ENCODE data around the gene PDP2. TPM values are rescaled to one million over a fixed set of nuclear protein-coding genes. Genes with fewer than 3 reads are reported as not detected.

Gene PDP2
- total RNA-seq, 4 donors from 2014 or later, result 12.3 to 29.9 (median 15.5) TPM

- Histone ChIP-seq H3K27me3 (no peaks in the 10 kb centered on the region), H3K4me1 (peaks cover 0 to 42% (median 11%) of the 10 kb centered on the region in 4 donors), H3K36me3 (peaks cover 0 to 29% (median 0%) of the 10 kb centered on the region in 3 donors), H3K9me3 (no peaks in the 10 kb centered on the region), H3K27ac (peak overlapping the region in 1 of 4 donors; percentile 88), H3K4me3 (peak overlapping the region in 1 of 4 donors; percentile 77)
- DNase-seq (ENCODE audit: low spot score in 2 of 2), result no peak
- TF ChIP-seq POLR2A (IDR thresholded peaks at IDR 0.05), result no peak
- TF ChIP-seq, protein P1, sequence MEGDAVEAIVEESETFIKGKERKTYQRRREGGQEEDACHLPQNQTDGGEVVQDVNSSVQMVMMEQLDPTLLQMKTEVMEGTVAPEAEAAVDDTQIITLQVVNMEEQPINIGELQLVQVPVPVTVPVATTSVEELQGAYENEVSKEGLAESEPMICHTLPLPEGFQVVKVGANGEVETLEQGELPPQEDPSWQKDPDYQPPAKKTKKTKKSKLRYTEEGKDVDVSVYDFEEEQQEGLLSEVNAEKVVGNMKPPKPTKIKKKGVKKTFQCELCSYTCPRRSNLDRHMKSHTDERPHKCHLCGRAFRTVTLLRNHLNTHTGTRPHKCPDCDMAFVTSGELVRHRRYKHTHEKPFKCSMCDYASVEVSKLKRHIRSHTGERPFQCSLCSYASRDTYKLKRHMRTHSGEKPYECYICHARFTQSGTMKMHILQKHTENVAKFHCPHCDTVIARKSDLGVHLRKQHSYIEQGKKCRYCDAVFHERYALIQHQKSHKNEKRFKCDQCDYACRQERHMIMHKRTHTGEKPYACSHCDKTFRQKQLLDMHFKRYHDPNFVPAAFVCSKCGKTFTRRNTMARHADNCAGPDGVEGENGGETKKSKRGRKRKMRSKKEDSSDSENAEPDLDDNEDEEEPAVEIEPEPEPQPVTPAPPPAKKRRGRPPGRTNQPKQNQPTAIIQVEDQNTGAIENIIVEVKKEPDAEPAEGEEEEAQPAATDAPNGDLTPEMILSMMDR (IDR thresholded peaks at IDR 0.05), result no peak
- TF ChIP-seq EP300 (IDR thresholded peaks at IDR 0.05), result no peak
- 85 to 87% methylated on average over 8 of the region's 8 CpGs for WGBS, 2 donors
Observed at GRCh38 chr16:66881964-66882508, 1.7 kb downstream of the PDP2 start.

DNA sequence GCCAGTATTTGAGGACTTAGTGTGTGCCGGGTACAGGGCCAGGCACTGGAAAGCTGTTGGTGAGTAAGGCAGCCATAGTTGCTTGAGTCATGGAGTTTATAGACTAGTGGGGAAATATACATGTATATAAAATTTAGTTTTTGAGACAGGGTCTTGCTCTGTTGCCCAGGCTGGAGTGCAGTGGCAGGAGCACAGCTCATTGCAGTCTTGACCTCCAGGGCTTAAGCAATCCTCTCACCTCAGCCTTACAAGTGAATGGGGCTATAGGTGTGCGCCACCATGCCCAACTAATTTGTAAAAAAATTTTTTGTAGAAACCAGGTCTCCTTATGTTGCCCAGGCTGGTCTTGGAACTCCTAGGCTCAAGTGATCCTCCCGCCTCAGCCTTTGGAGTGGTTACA lies 2.4 kb downstream of the PDP2 start:
- DNase-seq (ENCODE audit: low spot score in 2 of 2), result no peak
- H3K4me3 ChIP-seq, result no peak overlapping the region
- H3K4me1 ChIP-seq, result peaks cover 0 to 42% (median 11%) of the 10 kb centered on the region in 4 donors
- H3K9me3 ChIP-seq, result no peaks in the 10 kb centered on the region
- 90 to 91% methylated on average over 3 of the region's 3 CpGs for WGBS, 2 donors
- no peaks in the 10 kb centered on the region for H3K27me3 ChIP-seq
- H3K27ac ChIP-seq, result no peak overlapping the region
- H3K36me3 ChIP-seq, result peaks cover 0 to 29% (median 0%) of the 10 kb centered on the region in 3 donors
- no peak for TF ChIP-seq POLR2A (IDR thresholded peaks at IDR 0.05)
- TF ChIP-seq, protein P1 (IDR thresholded peaks at IDR 0.05), result no peak
- no peak for TF ChIP-seq EP300 (IDR thresholded peaks at IDR 0.05)

DNA sequence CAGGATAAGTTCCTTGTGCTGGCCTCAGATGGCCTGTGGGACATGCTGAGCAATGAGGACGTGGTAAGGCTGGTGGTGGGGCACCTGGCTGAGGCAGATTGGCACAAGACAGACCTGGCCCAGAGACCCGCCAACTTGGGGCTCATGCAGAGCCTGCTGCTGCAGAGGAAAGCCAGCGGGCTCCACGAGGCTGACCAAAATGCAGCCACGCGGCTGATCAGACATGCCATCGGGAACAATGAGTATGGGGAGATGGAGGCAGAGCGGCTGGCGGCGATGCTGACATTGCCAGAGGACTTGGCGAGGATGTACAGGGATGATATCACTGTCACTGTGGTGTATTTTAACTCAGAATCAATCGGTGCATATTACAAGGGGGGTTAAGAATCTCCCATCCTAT lies 5.2 kb downstream of the PDP2 start:
- H3K27me3 ChIP-seq, result no peaks in the 10 kb centered on the region
- no peaks in the 10 kb centered on the region for H3K9me3 ChIP-seq
- WGBS, 2 donors, result 86 to 89% methylated on average over 12 of the region's 12 CpGs
- no peak overlapping the region for H3K27ac ChIP-seq
- H3K36me3 ChIP-seq, result peaks cover 0 to 29% (median 0%) of the 10 kb centered on the region in 3 donors
- no peak overlapping the region for H3K4me3 ChIP-seq
- H3K4me1 ChIP-seq, result peaks cover 0 to 36% (median 11%) of the 10 kb centered on the region in 4 donors
- no peak for TF ChIP-seq POLR2A (IDR thresholded peaks at IDR 0.05)
- no peak for TF ChIP-seq EP300 (IDR thresholded peaks at IDR 0.05)
- TF ChIP-seq, protein P1 (IDR thresholded peaks at IDR 0.05), result no peak
- no peak for DNase-seq (ENCODE audit: low spot score in 2 of 2)

DNA sequence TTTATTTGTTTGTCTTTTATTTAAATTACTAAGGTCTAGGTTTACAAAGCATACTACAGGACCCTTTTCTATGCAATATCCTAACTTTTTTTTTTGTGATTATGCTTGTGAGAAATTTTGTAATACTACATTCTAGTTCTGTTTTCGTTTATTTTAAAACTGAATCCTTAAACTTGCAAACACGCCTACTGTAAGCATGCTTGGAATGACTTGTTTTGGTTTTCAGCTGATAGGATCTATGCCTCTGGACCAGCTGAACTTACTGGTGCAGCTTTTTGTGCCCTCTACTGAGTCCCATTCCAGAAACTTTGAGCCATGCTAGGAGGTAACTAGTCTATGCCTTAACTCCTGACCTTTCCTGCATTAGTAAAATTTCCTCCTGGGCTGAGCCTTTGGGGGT lies 6.0 kb downstream of the PDP2 start:
- H3K36me3 ChIP-seq, result peaks cover 0 to 32% (median 0%) of the 10 kb centered on the region in 3 donors
- H3K4me3 ChIP-seq, result no peak overlapping the region
- no peak overlapping the region for H3K27ac ChIP-seq
- no peak for DNase-seq (ENCODE audit: low spot score in 2 of 2)
- no peaks in the 10 kb centered on the region for H3K9me3 ChIP-seq
- TF ChIP-seq, protein P1 (IDR thresholded peaks at IDR 0.05), result no peak
- TF ChIP-seq POLR2A (IDR thresholded peaks at IDR 0.05) (no peak), EP300 (IDR thresholded peaks at IDR 0.05) (no peak)
- peaks cover 0 to 31% (median 6%) of the 10 kb centered on the region in 4 donors for H3K4me1 ChIP-seq
- WGBS, 2 donors, result 64 to 68% methylated on average over 2 of the region's 2 CpGs
- no peaks in the 10 kb centered on the region for H3K27me3 ChIP-seq

DNA sequence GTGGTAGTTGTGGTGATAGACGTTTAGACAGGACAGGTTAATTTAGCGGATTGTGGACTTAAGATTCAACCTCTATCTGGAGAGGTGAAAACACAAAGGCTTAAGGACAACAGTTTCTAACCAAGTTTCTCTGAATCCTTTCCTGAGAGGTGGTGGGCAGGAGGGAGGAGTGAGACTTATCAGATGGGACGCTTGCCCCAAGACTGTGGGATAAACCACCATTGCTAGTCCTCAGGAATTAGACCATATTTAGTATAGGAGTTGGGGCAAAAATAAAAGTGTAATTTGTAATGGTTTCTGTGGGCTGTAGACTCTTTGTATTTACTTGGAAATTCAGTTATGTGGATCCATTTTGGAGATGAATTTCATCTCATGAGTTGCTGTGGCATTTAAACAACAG lies 6.6 kb downstream of the PDP2 start:
- Histone ChIP-seq H3K36me3 (peaks cover 0 to 37% (median 0%) of the 10 kb centered on the region in 3 donors), H3K4me1 (peaks cover 0 to 25% (median 3%) of the 10 kb centered on the region in 4 donors), H3K27ac (no peak overlapping the region), H3K27me3 (no peaks in the 10 kb centered on the region), H3K4me3 (no peak overlapping the region), H3K9me3 (no peaks in the 10 kb centered on the region)
- TF ChIP-seq, protein P1 (IDR thresholded peaks at IDR 0.05), result no peak
- no peak for TF ChIP-seq EP300 (IDR thresholded peaks at IDR 0.05)
- TF ChIP-seq POLR2A (IDR thresholded peaks at IDR 0.05), result no peak
- no peak for DNase-seq (ENCODE audit: low spot score in 2 of 2)
- WGBS, 2 donors, result 74 to 78% methylated on average over 3 of the region's 3 CpGs

Measured in tibial nerve (tissue), 4 donors.